Measurements from ENCODE around the gene CEACAM21. TPM values are rescaled to one million over a fixed set of nuclear protein-coding genes. Genes with fewer than 3 reads are reported as not detected.

The CEACAM21 gene
- total RNA-seq, 2 experiments from 2014 or later = 40.8 to 56.0 TPM

DNA sequence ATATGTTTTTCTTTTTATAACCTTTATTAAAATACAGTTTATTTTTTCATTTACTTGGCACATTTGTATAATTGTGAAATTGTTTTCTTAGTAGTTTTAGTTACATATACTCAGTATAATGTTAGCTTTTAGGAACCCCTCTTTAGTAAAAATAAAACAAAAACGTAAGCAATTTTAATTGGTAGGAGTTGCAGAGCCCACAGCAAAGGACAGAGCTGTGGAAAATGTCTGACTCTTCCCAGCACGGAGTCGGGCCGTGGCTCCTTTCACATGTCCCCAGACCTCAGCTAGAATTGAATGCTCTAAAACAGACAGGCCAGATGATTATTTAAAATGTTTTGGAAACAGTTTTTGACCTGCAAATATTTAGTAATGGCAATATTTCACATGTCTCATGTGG is 27.9 kb upstream of the CEACAM21 start:
- Histone ChIP-seq H3K9me2 (ENCODE audit: insufficient read depth, low read length) (no peaks in the 10 kb centered on the region), H3K9me3 (ENCODE audit: low read length) (peaks cover under 1% of the 10 kb centered on the region; the same call in 1 of the 2 replicates), H3K36me3 (ENCODE audit: insufficient read depth, low read length) (peaks cover 31% of the 10 kb centered on the region), H2AFZ (ENCODE audit: low read length) (peak overlapping the region; percentile 80), H3K4me2 (ENCODE audit: low read length) (peak overlapping the region; percentile 76), H3K4me3 (ENCODE audit: low read depth, low read length, poor library complexity, severe bottlenecking) (peak overlapping the region; percentile 84), H3K27ac (ENCODE audit: low read depth, low read length, poor library complexity, severe bottlenecking) (peak overlapping the region; percentile 99), H4K20me1 (ENCODE audit: insufficient read depth, low read length) (no peaks in the 10 kb centered on the region), H3K4me1 (ENCODE audit: insufficient read depth, low read length, poor library complexity, severe bottlenecking) (peaks cover 71% of the 10 kb centered on the region), H3K79me2 (ENCODE audit: insufficient read depth, low read depth, low read length) (peaks cover 47% of the 10 kb centered on the region)
- intact Hi-C loops (cut with micrococcal nuclease; ENCODE audit: unreplicated experiment) = loop anchor here (10.0 kb wide), 1 partner anchor 397 kb away; no protein-coding TSS in a partner anchor
- no peak for DNase-seq (ENCODE audit: low spot score)
- TF ChIP-seq, protein P1, sequence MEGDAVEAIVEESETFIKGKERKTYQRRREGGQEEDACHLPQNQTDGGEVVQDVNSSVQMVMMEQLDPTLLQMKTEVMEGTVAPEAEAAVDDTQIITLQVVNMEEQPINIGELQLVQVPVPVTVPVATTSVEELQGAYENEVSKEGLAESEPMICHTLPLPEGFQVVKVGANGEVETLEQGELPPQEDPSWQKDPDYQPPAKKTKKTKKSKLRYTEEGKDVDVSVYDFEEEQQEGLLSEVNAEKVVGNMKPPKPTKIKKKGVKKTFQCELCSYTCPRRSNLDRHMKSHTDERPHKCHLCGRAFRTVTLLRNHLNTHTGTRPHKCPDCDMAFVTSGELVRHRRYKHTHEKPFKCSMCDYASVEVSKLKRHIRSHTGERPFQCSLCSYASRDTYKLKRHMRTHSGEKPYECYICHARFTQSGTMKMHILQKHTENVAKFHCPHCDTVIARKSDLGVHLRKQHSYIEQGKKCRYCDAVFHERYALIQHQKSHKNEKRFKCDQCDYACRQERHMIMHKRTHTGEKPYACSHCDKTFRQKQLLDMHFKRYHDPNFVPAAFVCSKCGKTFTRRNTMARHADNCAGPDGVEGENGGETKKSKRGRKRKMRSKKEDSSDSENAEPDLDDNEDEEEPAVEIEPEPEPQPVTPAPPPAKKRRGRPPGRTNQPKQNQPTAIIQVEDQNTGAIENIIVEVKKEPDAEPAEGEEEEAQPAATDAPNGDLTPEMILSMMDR (conservative IDR thresholded peaks at IDR 0.05; ENCODE audit: low read length) = no peak
- TF ChIP-seq EZH2phosphoT487 (IDR thresholded peaks at IDR 0.05; ENCODE audit: borderline replicate concordance, low read depth, low read length) = no peak
- BruUV-seq (replicated peaks) = no TSS peak
- ChIA-PET POLR2A (interaction anchor here (0.6 to 2.4 kb wide), 5 partner anchors 12 to 397 kb away, joined by 3 to 11 read pairs (median 3); no protein-coding TSS in a partner anchor), CTCF (ENCODE audit: unreplicated experiment) (no interaction called here)

DNA sequence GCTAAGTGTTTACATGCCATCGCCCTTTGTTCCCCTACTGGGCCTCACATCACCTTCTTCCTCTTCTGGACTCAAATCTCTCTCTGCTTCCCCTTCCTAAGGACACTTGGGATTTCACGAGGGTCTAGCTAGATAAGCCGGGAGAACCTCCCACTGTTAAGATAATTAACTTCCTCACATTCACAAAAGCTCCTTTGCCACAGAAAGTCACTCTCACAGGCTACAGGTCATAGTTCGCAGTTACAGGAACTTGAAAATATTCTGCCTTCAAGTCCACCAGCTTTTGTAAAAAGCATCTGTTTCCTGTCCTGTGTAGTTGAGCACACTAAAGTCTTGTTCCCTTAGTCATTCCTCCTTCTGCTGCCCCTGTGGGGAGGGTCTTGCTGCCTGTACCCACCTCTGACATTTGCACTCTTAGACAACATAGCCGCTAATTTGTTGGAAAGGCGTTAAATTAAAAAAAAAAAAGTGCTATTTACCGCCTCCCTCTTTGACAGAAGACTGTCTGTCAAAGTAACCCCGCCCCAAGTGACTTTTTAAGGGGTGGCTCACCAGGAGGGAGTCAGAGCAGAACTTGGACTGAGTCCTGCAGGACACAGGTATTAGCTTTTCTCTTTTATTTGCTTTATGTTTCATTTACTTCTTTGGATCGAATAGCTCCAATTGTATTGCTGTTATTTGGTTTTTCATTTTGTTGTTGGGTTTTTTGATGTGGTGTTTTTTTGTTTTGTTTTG is 26.8 kb upstream of the CEACAM21 start:
- peak; percentile 95 for DNase-seq (ENCODE audit: low spot score)
- POLR2A ChIA-PET = interaction anchor here (0.5 to 2.4 kb wide), 10 partner anchors 9 to 185 kb away, joined by 3 to 11 read pairs (median 4); partner anchors contain the start of gene B9D2

More for the DNA sequence above, 26.8 kb upstream of the CEACAM21 start:
- Histone ChIP-seq H3K9me2 (ENCODE audit: insufficient read depth, low read length) (no peaks in the 10 kb centered on the region), H3K4me2 (ENCODE audit: low read length) (peak overlapping the region; percentile 76), H3K9me3 (ENCODE audit: low read length) (peaks cover 11% of the 10 kb centered on the region), H3K27ac (ENCODE audit: low read depth, low read length, poor library complexity, severe bottlenecking) (peak overlapping the region; percentile 99), H3K36me3 (ENCODE audit: insufficient read depth, low read length) (peaks cover 42% of the 10 kb centered on the region), H3K79me2 (ENCODE audit: insufficient read depth, low read depth, low read length) (peaks cover 57% of the 10 kb centered on the region), H4K20me1 (ENCODE audit: insufficient read depth, low read length) (no peaks in the 10 kb centered on the region), H3K4me3 (ENCODE audit: low read depth, low read length, poor library complexity, severe bottlenecking) (peak overlapping the region; percentile 84), H3K4me1 (ENCODE audit: insufficient read depth, low read length, poor library complexity, severe bottlenecking) (peaks cover 71% of the 10 kb centered on the region), H2AFZ (ENCODE audit: low read length) (peak overlapping the region; percentile 80; the same call in 1 of the 2 replicates)
- TF ChIP-seq, protein P1 (conservative IDR thresholded peaks at IDR 0.05; ENCODE audit: low read length) = no peak
- no peak for TF ChIP-seq EZH2phosphoT487 (IDR thresholded peaks at IDR 0.05; ENCODE audit: borderline replicate concordance, low read depth, low read length)
- intact Hi-C loops (cut with micrococcal nuclease; ENCODE audit: unreplicated experiment) = loop anchor here (1.0 to 10.0 kb wide), 2 partner anchors 14 to 396 kb away; no protein-coding TSS in a partner anchor
- no TSS peak for BruUV-seq (replicated peaks)
- CTCF ChIA-PET (ENCODE audit: unreplicated experiment) = no interaction called here

Measured in OCI-LY7 (cell line).